Upper lobe of left lung (tissue), 6 donors: Measurements from ENCODE around the gene MTFMT. TPM values are rescaled to one million over a fixed set of nuclear protein-coding genes. Genes with fewer than 3 reads are reported as not detected.

Source experiments
- ATAC-seq, 2 donors: fragments of 200-7000 bp; cut with Tn5 transposase; one replicate each; pipeline ENCODE4 v1.9.1; 2022; ENCODE audit warnings: mild to moderate bottlenecking in 2 of 2, moderate library complexity in 2 of 2; ENCODE audit not compliant: low FRiP score in 2 of 2
- DNase-seq, 2 donors: peaks; one replicate each; pipeline ENCODE4 v3.0.0-alpha.2; 2019 to 2020
- H3K27ac ChIP-seq, 4 donors: fragments of 200-600 bp; sonication (generic); one replicate each; pipeline ENCODE4 v1.5.1; 2016 to 2019
- H3K27me3 ChIP-seq, 4 donors: fragments of 200-600 bp; sonication (generic); one replicate each; pipeline ENCODE4 v1.5.1; 2017 to 2019
- H3K36me3 ChIP-seq, 4 donors: fragments of 200-600 bp; sonication (generic); one replicate each; pipeline ENCODE4 v1.5.1; 2016 to 2019
- H3K4me1 ChIP-seq, 4 donors: fragments of 200-600 bp; sonication (generic); one replicate each; pipeline ENCODE4 v1.5.1; 2018 to 2019
- H3K4me3 ChIP-seq, 4 donors: fragments of 200-600 bp; sonication (generic); one replicate each; pipeline ENCODE4 v1.5.1; 2017 to 2019; ENCODE audit warnings: mild to moderate bottlenecking in 2 of 4, moderate library complexity in 1 of 4
- H3K9me3 ChIP-seq, 4 donors: fragments of 200-600 bp; sonication (generic); one replicate each; pipeline ENCODE4 v1.5.1; 2018 to 2019
- CTCF ChIP-seq, 6 experiments: fragments of 450-650 bp in 4 of 6; fragments of 200-600 bp in 2 of 6; sonication (generic) in 2 of 6; IDR thresholded peaks; one replicate each; pipeline ENCODE4 v1.5.1; 2016 to 2019; ENCODE audit warnings: antibody characterized with exemption in 6 of 6
- EP300 ChIP-seq, 4 donors: sonication (generic); formaldehyde crosslinking; IDR thresholded peaks; one replicate each; pipeline ENCODE4 v1.5.1; 2017; ENCODE audit warnings: antibody characterized with exemption in 4 of 4, control low read depth in 2 of 4
- POLR2A ChIP-seq, 4 donors: fragments of 450-650 bp; IDR thresholded peaks; one replicate each; pipeline ENCODE4 v1.5.1; 2016 to 2017; ENCODE audit warnings: antibody characterized with exemption in 4 of 4, mild to moderate bottlenecking in 2 of 4
- POLR2AphosphoS5 ChIP-seq, 2 donors: sonication (generic); formaldehyde crosslinking; IDR thresholded peaks; one replicate each; pipeline ENCODE4 v1.5.1; 2017; ENCODE audit warnings: antibody characterized with exemption in 2 of 2
- WGBS, 2 donors: methylation state at CpG; one replicate each; pipeline ENCODE4 v1.1.5; 2017 to 2018; 5-methylcytosine and 5-hydroxymethylcytosine counted together
- total RNA-seq, 6 donors: library from RNA; depleted of rRNA in 4 of 6; stranded (reverse); fragments of >200 nt in 4 of 6; gene quantifications; one replicate each; pipeline versions ENCODE4 v1.1.0 to v1.2.1, GENCODE V29; 2016 to 2021
- donor health status: DM: no; HTN: no; CAD: no; lungs with moderate emphysema.
- donor health status: DM: no; HTN: yes; CAD: no; lungs with severe emphysema.

The MTFMT gene
- total RNA-seq, 6 donors from 2014 or later, result 15.8 to 35.6 (median 25.5) TPM

- no peak overlapping the region for H3K4me3 ChIP-seq
- no peak for DNase-seq
- peaks cover 0 to 8% (median 4%) of the 10 kb centered on the region in 4 donors for H3K27me3 ChIP-seq
- no peaks in the 10 kb centered on the region for H3K9me3 ChIP-seq
- WGBS, 2 donors, result 82 to 88% methylated on average over 2 to 5 of the region's 5 CpGs
- no peak for TF ChIP-seq EP300 (IDR thresholded peaks at IDR 0.05)
- TF ChIP-seq POLR2A (IDR thresholded peaks at IDR 0.05), result no peak
- TF ChIP-seq CTCF (IDR thresholded peaks at IDR 0.05), result no peak
- no peak for TF ChIP-seq POLR2AphosphoS5 (IDR thresholded peaks at IDR 0.05)
- no peak for ATAC-seq
- peaks cover 0 to 6% (median 1%) of the 10 kb centered on the region in 4 donors for H3K36me3 ChIP-seq
- peaks cover 0 to 9% (median 3%) of the 10 kb centered on the region in 4 donors for H3K4me1 ChIP-seq
- H3K27ac ChIP-seq, result peak overlapping the region in 3 of 4 donors; percentile 52 to 92 (median 59)
These were observed 33.3 kb upstream of the MTFMT start for GRCh38 chr15:65062726-65063125.

- TF ChIP-seq POLR2A (IDR thresholded peaks at IDR 0.05) (no peak), POLR2AphosphoS5 (IDR thresholded peaks at IDR 0.05) (no peak), EP300 (IDR thresholded peaks at IDR 0.05) (no peak), CTCF (IDR thresholded peaks at IDR 0.05) (no peak)
- Histone ChIP-seq H3K4me3 (no peak overlapping the region), H3K9me3 (no peaks in the 10 kb centered on the region), H3K27me3 (peaks cover 0 to 2% (median under 1%) of the 10 kb centered on the region in 4 donors), H3K4me1 (peaks cover 0 to 6% (median 0%) of the 10 kb centered on the region in 4 donors), H3K27ac (peak overlapping the region in 3 of 4 donors; percentile 52 to 92 (median 72)), H3K36me3 (peaks cover 0 to 6% (median 1%) of the 10 kb centered on the region in 4 donors)
- no peak for ATAC-seq
- 67 to 83% methylated on average over 4 to 5 of the region's 5 CpGs for WGBS, 2 donors
- DNase-seq, result no peak
These were observed 32.6 kb upstream of the MTFMT start for GRCh38 chr15:65062061-65062460.

GRCh38 chr15:65060641-65061397 lies 31.4 kb upstream of the MTFMT start:
- ATAC-seq (no peak), DNase-seq (no peak)
- Histone ChIP-seq H3K4me3 (no peak overlapping the region), H3K27ac (peak overlapping the region in 3 of 4 donors; percentile 38 to 72 (median 64)), H3K4me1 (peaks cover 0 to 6% (median 0%) of the 10 kb centered on the region in 4 donors), H3K27me3 (no peaks in the 10 kb centered on the region), H3K36me3 (peaks cover 0 to 6% (median 1%) of the 10 kb centered on the region in 4 donors), H3K9me3 (no peaks in the 10 kb centered on the region)
- TF ChIP-seq EP300 (IDR thresholded peaks at IDR 0.05) (no peak), POLR2A (IDR thresholded peaks at IDR 0.05) (no peak), POLR2AphosphoS5 (IDR thresholded peaks at IDR 0.05) (no peak), CTCF (IDR thresholded peaks at IDR 0.05) (no peak)
- 68 to 78% methylated on average over 3 to 6 of the region's 6 CpGs for WGBS, 2 donors

GRCh38 chr15:65059931-65060596 lies 30.6 kb upstream of the MTFMT start:
- no peak for ATAC-seq
- H3K4me1 ChIP-seq, result peaks cover 0 to 6% (median 4%) of the 10 kb centered on the region in 4 donors
- peak overlapping the region in 3 of 4 donors; percentile 47 to 64 (median 62) for H3K27ac ChIP-seq
- DNase-seq, result no peak
- H3K27me3 ChIP-seq, result no peaks in the 10 kb centered on the region
- TF ChIP-seq CTCF (IDR thresholded peaks at IDR 0.05) (no peak), POLR2AphosphoS5 (IDR thresholded peaks at IDR 0.05) (no peak), EP300 (IDR thresholded peaks at IDR 0.05) (no peak), POLR2A (IDR thresholded peaks at IDR 0.05) (no peak)
- 72 to 73% methylated on average over 4 of the region's 4 CpGs for WGBS, 2 donors
- H3K36me3 ChIP-seq, result peaks cover 0 to 6% (median 1%) of the 10 kb centered on the region in 4 donors
- no peak overlapping the region for H3K4me3 ChIP-seq
- no peaks in the 10 kb centered on the region for H3K9me3 ChIP-seq
